Astrocyte (in vitro differentiated cells and primary cell): Measurements from ENCODE around the gene KDM4B. TPM values are rescaled to one million over a fixed set of nuclear protein-coding genes. Genes with fewer than 3 reads are reported as not detected.

ENCODE experiments used
- DNase-seq: peaks from one replicate; pipeline ENCODE4 v3.0.0-alpha.2; 2010; ENCODE audit warnings: low read depth
- FAIRE-seq: peaks from 2 replicates; lab custom pipeline; 2011; peaks lifted over from hg19 to GRCh38; lab: Jason Lieb, UNC
- H2AFZ ChIP-seq: 2 replicates; pipeline ENCODE4 v1.6.0; 2012; ENCODE audit warnings: low read depth, low read length, inconsistent platforms
- H3K27ac ChIP-seq: 2 replicates; pipeline ENCODE4 v1.5.1; 2011; ENCODE audit warnings: low read depth, low read length, inconsistent platforms
- H3K27me3 ChIP-seq: 2 replicates; pipeline ENCODE4 v1.6.0; 2011; ENCODE audit warnings: low read length, inconsistent platforms; ENCODE audit not compliant: insufficient read depth
- H3K36me3 ChIP-seq: 2 replicates; pipeline ENCODE4 v1.5.1; 2011; ENCODE audit warnings: low read length, inconsistent platforms; ENCODE audit not compliant: insufficient read depth
- H3K4me1 ChIP-seq: 2 replicates; pipeline ENCODE4 v1.5.1; 2011; ENCODE audit warnings: low read length, inconsistent platforms; ENCODE audit not compliant: insufficient read depth
- H3K4me2 ChIP-seq: 2 replicates; pipeline ENCODE4 v1.6.0; 2012; ENCODE audit warnings: low read length, inconsistent platforms
- H3K4me3 ChIP-seq: 2 replicates; pipeline ENCODE4 v1.5.1; 2011; ENCODE audit warnings: low read depth, mild to moderate bottlenecking, low read length, inconsistent platforms; ENCODE audit not compliant: insufficient read depth
- H3K79me2 ChIP-seq: 2 replicates; pipeline ENCODE4 v1.6.0; 2012; ENCODE audit warnings: mild to moderate bottlenecking, low read length, inconsistent platforms; ENCODE audit not compliant: insufficient read depth
- H3K9ac ChIP-seq: 2 replicates; pipeline ENCODE4 v1.6.0; 2012; ENCODE audit warnings: mild to moderate bottlenecking, low read length, inconsistent platforms
- H3K9me3 ChIP-seq: 2 replicates; pipeline ENCODE4 v1.5.1; 2012; ENCODE audit warnings: low read depth, mild to moderate bottlenecking, low read length, inconsistent platforms; ENCODE audit not compliant: insufficient read depth
- H4K20me1 ChIP-seq: 2 replicates; pipeline ENCODE4 v1.6.0; 2012; ENCODE audit warnings: low read length, inconsistent platforms; ENCODE audit not compliant: insufficient read depth
- H3K27ac Mint-ChIP-seq: one replicate; pipeline ENCODE4 v1.8.0; 2021; ENCODE audit warnings: mild to moderate bottlenecking, mixed read lengths; ENCODE audit not compliant: unreplicated experiment
- H3K27me3 Mint-ChIP-seq: one replicate; pipeline ENCODE4 v1.8.0; 2021; ENCODE audit warnings: low read depth, mixed read lengths; ENCODE audit not compliant: unreplicated experiment
- H3K36me3 Mint-ChIP-seq: one replicate; pipeline ENCODE4 v1.8.0; 2021; ENCODE audit warnings: low read depth, mixed read lengths; ENCODE audit not compliant: unreplicated experiment
- H3K4me1 Mint-ChIP-seq: one replicate; pipeline ENCODE4 v1.8.0; 2021; ENCODE audit warnings: low read depth, mixed read lengths; ENCODE audit not compliant: unreplicated experiment
- H3K4me3 Mint-ChIP-seq: one replicate; pipeline ENCODE4 v1.8.0; 2021; ENCODE audit warnings: mild to moderate bottlenecking, moderate library complexity, mixed read lengths; ENCODE audit not compliant: unreplicated experiment
- H3K9me3 Mint-ChIP-seq: one replicate; pipeline ENCODE4 v1.8.0; 2021; ENCODE audit warnings: mild to moderate bottlenecking, mixed read lengths; ENCODE audit not compliant: unreplicated experiment
- EZH2 ChIP-seq: IDR thresholded peaks from 2 replicates; pipeline ENCODE4 v1.6.1; 2012; ENCODE audit warnings: mild to moderate bottlenecking, low read length, inconsistent platforms; ENCODE audit not compliant: insufficient read depth
- total RNA-seq: library from RNA; stranded (reverse); gene quantifications from 2 replicates; pipeline ENCODE4 v1.2.1, GENCODE V29; 2021
- TF ChIP-seq, protein P1 (sequence below): IDR thresholded peaks from 2 replicates; pipeline ENCODE4 v1.5.1; 2011; ENCODE audit warnings: low read depth, mild to moderate bottlenecking, inconsistent platforms, low read length, moderate library complexity; ENCODE audit not compliant: insufficient read depth

Gene KDM4B
- total RNA-seq, 1 donor from 2014 or later, result 55.2 TPM

DNA sequence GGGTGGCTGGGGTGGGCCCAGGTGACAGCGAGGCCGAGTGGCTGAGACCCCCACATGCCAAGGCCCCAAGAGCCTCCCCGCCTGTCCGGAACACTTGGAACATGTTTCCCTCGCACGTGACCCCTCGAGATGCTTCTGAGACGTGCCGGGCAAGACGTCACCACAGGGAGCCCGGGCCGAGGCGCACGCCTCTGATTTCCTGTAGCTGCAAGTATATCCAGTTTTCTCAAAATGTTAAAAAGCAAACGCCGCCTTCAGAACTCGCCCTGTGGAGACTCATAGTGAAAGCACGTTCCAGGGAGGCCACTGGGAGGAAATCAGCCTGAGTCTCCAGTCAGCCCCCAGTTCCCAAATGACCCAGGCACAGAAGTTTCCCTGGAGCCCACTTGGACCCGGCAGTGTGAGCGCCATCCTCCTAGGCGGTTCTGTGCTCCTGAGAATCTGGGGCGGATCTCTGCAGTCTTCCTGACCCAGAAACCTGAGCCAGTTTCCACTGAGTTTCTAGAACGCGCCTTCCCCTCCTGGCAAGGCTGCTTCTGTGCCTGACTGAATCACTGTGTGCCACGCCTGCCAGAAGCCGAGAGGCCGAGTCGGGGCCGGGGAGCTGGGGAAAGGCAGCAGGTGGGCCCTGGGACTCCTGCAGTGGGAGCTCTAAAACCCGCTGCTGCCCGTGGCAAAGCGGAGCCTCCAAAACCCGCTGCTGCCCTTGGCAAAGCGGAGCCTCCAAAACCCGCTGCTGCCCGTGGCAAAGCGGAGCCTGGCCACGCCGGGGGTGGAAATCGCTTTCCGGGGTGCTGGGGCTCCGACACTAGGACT is 179.3 kb downstream of the KDM4B start:
- no peak overlapping the region for H3K27ac ChIP-seq
- no peak for FAIRE-seq
- no peak overlapping the region for H3K27ac Mint-ChIP-seq

DNA sequence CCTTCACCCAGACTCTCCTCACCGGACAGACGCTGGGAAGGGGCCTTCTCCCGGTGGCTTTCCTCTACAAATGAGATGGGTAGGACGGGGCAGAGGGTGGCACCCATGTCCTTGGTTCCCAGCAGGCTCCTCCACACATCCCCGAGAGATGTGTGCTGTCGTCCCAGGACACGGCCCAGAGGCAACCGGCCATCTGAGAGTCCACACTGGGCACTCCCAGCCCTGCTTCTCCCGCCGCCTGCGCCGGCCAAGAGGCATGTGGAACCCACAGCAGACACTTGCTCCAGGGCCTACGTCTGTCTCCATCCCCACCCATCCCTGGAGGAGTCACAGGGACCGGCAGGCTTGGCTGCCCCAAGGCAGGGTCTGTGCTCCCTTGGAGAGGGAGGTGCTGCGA is 179.9 kb downstream of the KDM4B start:
- no peak overlapping the region for H3K4me3 Mint-ChIP-seq
- peaks cover 4% of the 10 kb centered on the region for H3K36me3 ChIP-seq
- no peaks in the 10 kb centered on the region for H3K27me3 ChIP-seq
- no peaks in the 10 kb centered on the region for H3K79me2 ChIP-seq
- no peaks in the 10 kb centered on the region for H3K4me1 Mint-ChIP-seq
- H4K20me1 ChIP-seq, result peaks cover 3% of the 10 kb centered on the region
- DNase-seq (no peak), FAIRE-seq (no peak)
- H3K27ac ChIP-seq, result no peak overlapping the region
- no peak overlapping the region for H3K4me3 ChIP-seq
- H3K9ac ChIP-seq, result no peak overlapping the region
- H3K4me2 ChIP-seq, result no peak overlapping the region
- H3K9me3 Mint-ChIP-seq, result no peaks in the 10 kb centered on the region
- no peaks in the 10 kb centered on the region for H3K27me3 Mint-ChIP-seq
- H3K9me3 ChIP-seq, result no peaks in the 10 kb centered on the region
- H3K4me1 ChIP-seq, result peaks cover 9% of the 10 kb centered on the region
- H2AFZ ChIP-seq, result no peak overlapping the region
- peaks cover 17% of the 10 kb centered on the region for H3K36me3 Mint-ChIP-seq
- no peak overlapping the region for H3K27ac Mint-ChIP-seq
- no peak for TF ChIP-seq EZH2
- TF ChIP-seq, protein P1, sequence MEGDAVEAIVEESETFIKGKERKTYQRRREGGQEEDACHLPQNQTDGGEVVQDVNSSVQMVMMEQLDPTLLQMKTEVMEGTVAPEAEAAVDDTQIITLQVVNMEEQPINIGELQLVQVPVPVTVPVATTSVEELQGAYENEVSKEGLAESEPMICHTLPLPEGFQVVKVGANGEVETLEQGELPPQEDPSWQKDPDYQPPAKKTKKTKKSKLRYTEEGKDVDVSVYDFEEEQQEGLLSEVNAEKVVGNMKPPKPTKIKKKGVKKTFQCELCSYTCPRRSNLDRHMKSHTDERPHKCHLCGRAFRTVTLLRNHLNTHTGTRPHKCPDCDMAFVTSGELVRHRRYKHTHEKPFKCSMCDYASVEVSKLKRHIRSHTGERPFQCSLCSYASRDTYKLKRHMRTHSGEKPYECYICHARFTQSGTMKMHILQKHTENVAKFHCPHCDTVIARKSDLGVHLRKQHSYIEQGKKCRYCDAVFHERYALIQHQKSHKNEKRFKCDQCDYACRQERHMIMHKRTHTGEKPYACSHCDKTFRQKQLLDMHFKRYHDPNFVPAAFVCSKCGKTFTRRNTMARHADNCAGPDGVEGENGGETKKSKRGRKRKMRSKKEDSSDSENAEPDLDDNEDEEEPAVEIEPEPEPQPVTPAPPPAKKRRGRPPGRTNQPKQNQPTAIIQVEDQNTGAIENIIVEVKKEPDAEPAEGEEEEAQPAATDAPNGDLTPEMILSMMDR, result no peak

More for the DNA sequence above, 179.3 kb downstream of the KDM4B start:
- peaks cover 17% of the 10 kb centered on the region for H3K36me3 Mint-ChIP-seq
- no peaks in the 10 kb centered on the region for H4K20me1 ChIP-seq
- H2AFZ ChIP-seq, result no peak overlapping the region
- no peaks in the 10 kb centered on the region for H3K9me3 Mint-ChIP-seq
- no peaks in the 10 kb centered on the region for H3K27me3 ChIP-seq
- DNase-seq, result no peak
- peaks cover 4% of the 10 kb centered on the region for H3K36me3 ChIP-seq
- TF ChIP-seq, protein P1, result no peak
- TF ChIP-seq EZH2, result no peak
- no peaks in the 10 kb centered on the region for H3K9me3 ChIP-seq
- H3K79me2 ChIP-seq, result no peaks in the 10 kb centered on the region
- no peak overlapping the region for H3K4me3 Mint-ChIP-seq
- peak overlapping the region; percentile 14 for H3K9ac ChIP-seq
- H3K4me3 ChIP-seq, result no peak overlapping the region
- H3K27me3 Mint-ChIP-seq, result no peaks in the 10 kb centered on the region
- no peaks in the 10 kb centered on the region for H3K4me1 Mint-ChIP-seq
- H3K4me1 ChIP-seq, result peaks cover 9% of the 10 kb centered on the region
- peak overlapping the region; percentile 46 for H3K4me2 ChIP-seq

DNA sequence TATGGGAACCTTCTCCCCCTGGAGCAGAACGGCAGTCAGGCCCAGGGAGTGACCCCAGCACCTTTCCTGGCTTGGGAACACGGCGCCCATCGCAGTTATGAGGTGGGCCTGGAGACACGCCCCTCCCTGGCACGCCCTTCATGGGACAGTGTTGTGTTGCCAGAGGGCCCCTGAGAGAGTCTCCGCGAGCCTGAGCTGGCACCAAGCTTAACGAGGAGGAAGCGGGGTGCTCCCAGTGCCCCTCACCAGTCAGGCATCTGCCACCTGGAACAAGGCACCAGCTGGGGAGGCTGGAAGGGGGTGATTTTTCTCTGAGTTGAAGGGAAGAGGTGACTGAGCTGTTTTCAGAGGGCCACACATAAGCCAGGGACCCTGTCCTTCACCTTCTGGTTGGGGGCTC is 180.6 kb downstream of the KDM4B start:
- Mint-ChIP-seq H3K27me3 (no peaks in the 10 kb centered on the region), H3K9me3 (no peaks in the 10 kb centered on the region), H3K27ac (no peak overlapping the region), H3K4me3 (no peak overlapping the region), H3K4me1 (no peaks in the 10 kb centered on the region), H3K36me3 (peaks cover 17% of the 10 kb centered on the region)
- H3K36me3 ChIP-seq, result peaks cover 4% of the 10 kb centered on the region
- no peak overlapping the region for H3K27ac ChIP-seq
- no peak for DNase-seq
- no peaks in the 10 kb centered on the region for H3K27me3 ChIP-seq
- no peaks in the 10 kb centered on the region for H3K9me3 ChIP-seq
- FAIRE-seq, result no peak
- H3K4me2 ChIP-seq, result no peak overlapping the region
- no peak overlapping the region for H3K4me3 ChIP-seq
- H2AFZ ChIP-seq, result no peak overlapping the region
- H3K9ac ChIP-seq, result no peak overlapping the region
- TF ChIP-seq EZH2, result no peak
- TF ChIP-seq, protein P1, result no peak
- H4K20me1 ChIP-seq, result peaks cover 8% of the 10 kb centered on the region
- peaks cover 9% of the 10 kb centered on the region for H3K4me1 ChIP-seq
- no peaks in the 10 kb centered on the region for H3K79me2 ChIP-seq
